Calu3 (cell line): ENCODE results near the gene IRAK1. TPM values are rescaled to one million over a fixed set of nuclear protein-coding genes. Genes with fewer than 3 reads are reported as not detected.

Experiments used
- BruUV-seq: library from RNA; stranded (reverse); fragments of 400-500 nt; replicated peaks from 2 replicates; lab custom pipeline; 2021; lab: Mats Ljungman, UMichigan
- CTCF ChIA-PET: fragments of 300-600 bp; sonication (Branson Sonifier 250); formaldehyde crosslinking; loops from one replicate; lab custom pipeline; 2022; ENCODE audit warnings: antibody characterized with exemption; lab: Charles Lee
- DNase-seq: peaks from one replicate; pipeline ENCODE4 v3.0.0; 2022
- H3K27ac Mint-ChIP-seq: one replicate; pipeline ENCODE4 v1.8.0; 2022; ENCODE audit warnings: mixed read lengths; ENCODE audit not compliant: unreplicated experiment
- H3K27me3 Mint-ChIP-seq: one replicate; pipeline ENCODE4 v1.8.0; 2022; ENCODE audit warnings: mixed read lengths; ENCODE audit not compliant: unreplicated experiment
- H3K36me3 Mint-ChIP-seq: one replicate; pipeline ENCODE4 v1.8.0; 2022; ENCODE audit warnings: mild to moderate bottlenecking, moderate library complexity, mixed read lengths; ENCODE audit not compliant: insufficient read depth, unreplicated experiment
- H3K4me1 Mint-ChIP-seq: one replicate; pipeline ENCODE4 v1.8.0; 2022; ENCODE audit warnings: mild to moderate bottlenecking, low read depth, mixed read lengths; ENCODE audit not compliant: unreplicated experiment
- H3K4me3 Mint-ChIP-seq: one replicate; pipeline ENCODE4 v1.8.0; 2022; ENCODE audit warnings: mild to moderate bottlenecking, low read depth, moderate library complexity, mixed read lengths; ENCODE audit not compliant: unreplicated experiment
- H3K9me3 Mint-ChIP-seq: one replicate; pipeline ENCODE4 v1.8.0; 2022; ENCODE audit warnings: low read depth, mixed read lengths; ENCODE audit not compliant: unreplicated experiment
- CTCF ChIP-seq: fragments of 200-600 bp; IDR thresholded peaks from one replicate; pipeline ENCODE4 v1.8.0; 2022; ENCODE audit warnings: antibody characterized with exemption; ENCODE audit not compliant: unreplicated experiment
- intact Hi-C: fragments of 100-400 bp; cut with micrococcal nuclease; formaldehyde crosslinking; loops from one replicate; pipeline ENCODE4 v1.10.0; 2022; ENCODE audit not compliant: unreplicated experiment
- total RNA-seq: library from RNA; stranded (reverse); gene quantifications from 2 replicates; pipeline ENCODE4 v1.2.3, GENCODE V29; 2022

Gene IRAK1
- total RNA-seq, 1 experiment from 2014 or later, result 194 TPM

DNA sequence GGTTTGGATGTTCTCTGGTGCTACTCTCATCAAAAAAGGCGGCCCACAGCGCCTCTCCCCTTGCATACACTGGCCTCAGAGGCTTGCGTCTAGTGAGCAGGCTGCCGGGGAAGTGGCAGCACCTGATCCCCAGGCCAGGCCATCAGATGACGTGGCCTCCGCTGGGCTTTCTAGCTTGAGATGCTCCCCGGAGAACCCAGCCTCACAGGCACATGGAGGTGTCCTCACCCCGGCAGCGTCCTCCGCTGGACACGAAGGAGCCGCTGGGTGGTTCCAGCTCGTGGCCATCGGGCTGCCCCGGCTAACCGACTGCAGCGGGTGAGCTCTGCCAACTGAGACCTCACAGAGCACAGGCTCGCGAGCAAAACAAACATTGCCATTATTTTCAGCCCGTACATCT, 12.8 kb downstream of the IRAK1 start:
- intact Hi-C loops, result no loop called here
- peaks cover 38% of the 10 kb centered on the region for H3K36me3 Mint-ChIP-seq
- no peaks in the 10 kb centered on the region for H3K4me1 Mint-ChIP-seq
- no peak overlapping the region for H3K27ac Mint-ChIP-seq
- no peaks in the 10 kb centered on the region for H3K27me3 Mint-ChIP-seq
- H3K4me3 Mint-ChIP-seq, result no peak overlapping the region
- BruUV-seq, result no TSS peak
- no peak for DNase-seq
- CTCF ChIA-PET, result no interaction called here
- TF ChIP-seq CTCF, result no peak
- H3K9me3 Mint-ChIP-seq, result no peaks in the 10 kb centered on the region

DNA sequence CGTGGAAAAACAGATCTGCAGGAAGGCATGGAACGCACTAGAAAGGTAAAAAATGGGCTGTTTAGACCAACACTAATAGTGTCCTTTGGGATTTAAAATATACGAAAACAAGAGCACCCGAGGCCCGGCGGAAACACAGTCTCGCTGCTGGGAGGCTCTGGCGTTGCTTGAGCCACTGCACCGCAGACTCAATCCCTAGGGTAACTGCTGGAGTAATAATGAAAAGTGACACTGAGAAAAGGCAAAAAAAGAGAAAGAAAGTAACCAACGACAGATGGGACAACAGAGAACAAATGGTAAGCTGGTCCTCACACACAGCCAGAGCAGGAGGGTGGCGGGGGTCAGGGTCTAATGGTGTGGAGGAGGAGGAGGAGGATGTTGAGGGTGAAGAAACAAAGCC, 15.4 kb downstream of the IRAK1 start:
- H3K4me3 Mint-ChIP-seq, result no peak overlapping the region
- intact Hi-C loops, result no loop called here
- no peak overlapping the region for H3K27ac Mint-ChIP-seq
- TF ChIP-seq CTCF, result no peak
- CTCF ChIA-PET, result interaction anchor here (0.6 kb wide), 1 partner anchor 367 kb away, joined by 11 read pairs; no protein-coding TSS in a partner anchor
- H3K9me3 Mint-ChIP-seq, result no peaks in the 10 kb centered on the region
- H3K4me1 Mint-ChIP-seq, result peaks cover 8% of the 10 kb centered on the region
- BruUV-seq, result no TSS peak
- no peak for DNase-seq
- H3K27me3 Mint-ChIP-seq, result no peaks in the 10 kb centered on the region
- peaks cover 28% of the 10 kb centered on the region for H3K36me3 Mint-ChIP-seq

- no peak overlapping the region for H3K4me3 Mint-ChIP-seq
- peaks cover 8% of the 10 kb centered on the region for H3K36me3 Mint-ChIP-seq
- H3K4me1 Mint-ChIP-seq, result peaks cover 10% of the 10 kb centered on the region
- intact Hi-C loops, result no loop called here
- no peaks in the 10 kb centered on the region for H3K27me3 Mint-ChIP-seq
- CTCF ChIA-PET, result no interaction called here
- no peak for DNase-seq
- H3K9me3 Mint-ChIP-seq, result no peaks in the 10 kb centered on the region
- BruUV-seq, result no TSS peak
- no peak for TF ChIP-seq CTCF
- H3K27ac Mint-ChIP-seq, result no peak overlapping the region
These were observed 17.4 kb downstream of the IRAK1 start for GRCh38 chrX:154002215-154002719.

GRCh38 chrX:154000051-154000450, 19.7 kb downstream of the IRAK1 start:
- no peaks in the 10 kb centered on the region for H3K27me3 Mint-ChIP-seq
- DNase-seq, result no peak
- no peak overlapping the region for H3K27ac Mint-ChIP-seq
- H3K36me3 Mint-ChIP-seq, result peaks cover 3% of the 10 kb centered on the region
- intact Hi-C loops, result no loop called here
- no peak for TF ChIP-seq CTCF
- BruUV-seq, result no TSS peak
- CTCF ChIA-PET, result no interaction called here
- H3K9me3 Mint-ChIP-seq, result no peaks in the 10 kb centered on the region
- peaks cover 10% of the 10 kb centered on the region for H3K4me1 Mint-ChIP-seq
- peak overlapping the region; percentile 33 for H3K4me3 Mint-ChIP-seq
